Activated T-cell treated with anti-CD3 and anti-CD28 coated beads for 1 hour (primary cell): Measurements from ENCODE around the gene DNAAF1.

ENCODE experiments used
- DNase-seq: peaks from one replicate; pipeline ENCODE4 v3.0.0-alpha.2; 2020; ENCODE audit warnings: low read depth

The DNAAF1 gene

GRCh38 chr16:84124257-84125073, 20.6 kb upstream of the DNAAF1 start:
- DNase-seq = no peak

GRCh38 chr16:84131117-84131516, 14.0 kb upstream of the DNAAF1 start:
- DNase-seq = no peak

GRCh38 chr16:84132527-84133285, 12.4 kb upstream of the DNAAF1 start:
- DNase-seq = no peak

GRCh38 chr16:84136331-84137125, 8.6 kb upstream of the DNAAF1 start:
- DNase-seq = no peak

GRCh38 chr16:84137287-84137686, 7.8 kb upstream of the DNAAF1 start:
- DNase-seq = no peak

GRCh38 chr16:84137769-84138357, 7.2 kb upstream of the DNAAF1 start:
- DNase-seq = no peak

GRCh38 chr16:84138500-84138823, 6.6 kb upstream of the DNAAF1 start:
- DNase-seq = no peak

- DNase-seq = no peak
These were observed 6.1 kb upstream of the DNAAF1 start for GRCh38 chr16:84138824-84139627.

GRCh38 chr16:84139628-84140258, 5.4 kb upstream of the DNAAF1 start:
- DNase-seq = no peak

- DNase-seq = no peak
These were observed 3.9 kb upstream of the DNAAF1 start for GRCh38 chr16:84141143-84141670.

GRCh38 chr16:84143081-84143480, 2.0 kb upstream of the DNAAF1 start:
- DNase-seq = no peak

GRCh38 chr16:84143784-84144199, 1.3 kb upstream of the DNAAF1 start:
- no peak for DNase-seq

GRCh38 chr16:84144209-84144858, 774 bp upstream of the DNAAF1 start:
- peak; percentile 14 for DNase-seq

GRCh38 chr16:84150926-84151325, 5.8 kb downstream of the DNAAF1 start:
- DNase-seq = no peak

- DNase-seq = no peak
These were observed 8.6 kb downstream of the DNAAF1 start for GRCh38 chr16:84153660-84154214.

GRCh38 chr16:84155226-84155625, 10.1 kb downstream of the DNAAF1 start:
- DNase-seq = no peak

GRCh38 chr16:84155771-84156170, 10.7 kb downstream of the DNAAF1 start:
- DNase-seq = no peak

- DNase-seq = no peak
These were observed 11.3 kb downstream of the DNAAF1 start for GRCh38 chr16:84156342-84156784.

GRCh38 chr16:84159007-84159406, 13.9 kb downstream of the DNAAF1 start:
- DNase-seq = no peak

- no peak for DNase-seq
These were observed 14.7 kb downstream of the DNAAF1 start for GRCh38 chr16:84159800-84160199.
